AG04450 (cell line): Measurements from ENCODE around the gene SPATA31C2. TPM values are rescaled to one million over a fixed set of nuclear protein-coding genes. Genes with fewer than 3 reads are reported as not detected.
"Not testable (repeated sequence)": the region's sequence is repeated elsewhere in the genome, so short reads cannot be mapped to it uniquely, and the experiment has no call there.

Experiments used
- CTCF ChIA-PET: fragments of 300-600, 350-600 bp; formaldehyde crosslinking; extraction: SDS; loops from one replicate; lab custom pipeline; 2022; ENCODE audit warnings: antibody characterized with exemption, inconsistent platforms; lab: Charles Lee
- POLR2A ChIA-PET: fragments of 350-600 bp; formaldehyde crosslinking; extraction: SDS; loops from one replicate; lab custom pipeline; 2021; ENCODE audit warnings: antibody characterized with exemption, inconsistent platforms; lab: Yijun Ruan, JAX
- DNase-seq: peaks from one replicate; pipeline ENCODE4 v3.0.0-alpha.2; 2011; ENCODE audit warnings: low read depth, low spot score
- H3K27ac ChIP-seq: one replicate; pipeline ENCODE4 v1.5.1; 2012; ENCODE audit warnings: low read depth, low read length, control low read depth
- H3K27me3 ChIP-seq: one replicate; pipeline ENCODE4 v1.6.0; 2012; ENCODE audit warnings: low read length; ENCODE audit not compliant: control insufficient read depth, insufficient read depth
- H3K4me3 ChIP-seq: 2 replicates; pipeline ENCODE4 v1.5.1; 2011; ENCODE audit warnings: mild to moderate bottlenecking, low read depth, low read length, control low read depth
- H3K9me3 ChIP-seq: 2 replicates; pipeline ENCODE4 v1.5.1; 2012; ENCODE audit warnings: low read length; ENCODE audit not compliant: control insufficient read depth, insufficient read depth
- polyA plus RNA-seq: library from polyadenylated mRNA; depleted of rRNA; stranded (reverse); fragments of >200 nt; gene quantifications from 2 replicates; pipeline ENCODE4 v1.2.3, GENCODE V29; 2011
- TF ChIP-seq, protein P1 (sequence below): IDR thresholded peaks from 2 replicates; pipeline ENCODE4 v1.5.1; 2011; ENCODE audit warnings: low read depth, low read length, control low read depth, inconsistent platforms

SPATA31C2 gene
- polyA plus RNA-seq, 1 experiment = not detected

DNA sequence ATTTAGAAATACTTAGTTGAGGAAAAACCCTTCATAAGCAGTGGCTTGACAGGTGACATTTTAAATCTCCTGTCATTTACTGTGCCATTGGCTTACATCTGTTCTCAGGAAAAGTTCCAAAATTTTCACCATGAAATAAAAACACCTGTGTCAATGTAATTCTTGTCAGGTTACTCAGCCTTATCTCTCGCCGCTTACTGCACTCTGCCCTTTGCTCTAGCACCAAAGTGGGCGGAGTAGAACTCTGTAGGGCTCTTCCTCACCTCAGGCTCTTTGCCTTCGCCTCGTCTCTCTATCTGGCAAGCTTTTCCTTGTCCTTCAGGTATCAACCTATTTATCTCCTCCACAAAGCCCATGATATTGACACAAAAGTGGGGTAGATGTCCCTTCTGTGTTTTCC is 20.2 kb downstream of the SPATA31C2 start:
- H3K4me3 ChIP-seq, H3K27me3 ChIP-seq, DNase-seq, CTCF ChIA-PET, POLR2A ChIA-PET, H3K9me3 ChIP-seq, H3K27ac ChIP-seq: not testable (repeated sequence)

DNA sequence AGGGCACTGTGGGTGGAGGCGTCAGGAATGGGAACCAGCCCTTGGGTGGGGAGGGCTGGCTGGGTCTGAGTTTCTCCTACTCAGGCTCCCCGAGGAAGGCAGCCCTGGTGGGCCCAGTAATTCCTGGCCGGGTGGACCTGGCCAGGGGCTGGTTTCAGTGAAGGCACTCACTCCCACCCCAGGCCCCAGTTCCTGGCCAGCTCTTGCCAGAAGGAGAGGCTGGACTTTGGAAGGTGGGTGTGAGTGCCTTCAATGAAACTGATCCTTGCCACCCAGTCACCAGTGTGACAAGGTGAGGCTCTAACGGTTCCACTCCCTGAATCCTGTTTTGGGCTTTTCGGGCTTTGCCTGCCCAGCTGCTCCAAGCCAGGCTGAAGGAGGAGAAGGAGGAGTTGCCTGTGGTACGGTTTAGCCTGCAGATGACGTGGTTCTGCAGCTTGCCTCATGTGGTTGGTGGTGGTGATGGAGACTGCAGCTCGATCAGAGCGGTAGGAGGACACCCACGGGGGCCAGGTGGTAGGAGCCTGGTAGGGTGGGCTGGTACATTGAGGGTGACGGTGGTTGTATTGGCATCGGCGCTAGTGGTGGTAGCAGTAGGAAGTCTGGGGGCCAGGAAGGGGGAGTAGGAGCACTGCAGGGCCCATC is 23.2 kb downstream of the SPATA31C2 start:
- H3K27ac ChIP-seq, POLR2A ChIA-PET, H3K4me3 ChIP-seq, CTCF ChIA-PET, H3K27me3 ChIP-seq, DNase-seq, H3K9me3 ChIP-seq: not testable (repeated sequence)

DNA sequence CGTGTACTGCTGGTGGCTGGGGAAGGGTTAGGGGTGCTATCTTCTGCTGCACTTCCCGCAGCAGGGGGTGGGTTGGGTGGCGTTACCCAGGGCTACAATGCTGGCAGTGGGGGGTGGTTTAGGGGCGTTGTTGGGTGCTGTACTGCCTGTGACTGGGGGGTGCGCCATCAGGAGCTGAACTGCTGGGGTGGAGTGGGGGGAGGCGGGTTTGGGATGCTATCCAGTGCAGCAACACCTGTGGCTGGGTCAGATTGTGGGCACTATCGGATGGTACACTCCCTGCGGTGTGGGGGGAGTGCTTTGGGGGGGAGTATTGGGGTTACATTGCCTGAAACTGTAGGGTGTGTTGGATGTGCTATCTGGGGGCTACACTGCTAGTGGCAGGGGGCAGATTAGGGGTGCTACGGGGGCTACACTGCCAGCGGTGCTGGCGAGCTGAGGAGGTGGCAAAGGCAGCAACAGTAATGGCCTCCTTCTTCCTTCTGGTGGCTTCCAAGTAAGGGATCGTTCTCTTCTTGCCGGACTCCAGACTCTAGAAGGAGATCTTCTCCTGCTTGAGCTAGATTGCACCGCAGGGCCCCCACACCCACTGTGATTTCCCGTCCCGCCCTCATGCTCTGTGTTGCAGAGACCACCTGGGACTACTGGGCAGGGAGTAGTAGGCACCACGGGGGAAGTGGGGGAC is 23.9 kb downstream of the SPATA31C2 start:
- POLR2A ChIA-PET, H3K27ac ChIP-seq, H3K4me3 ChIP-seq, DNase-seq, CTCF ChIA-PET, H3K9me3 ChIP-seq, H3K27me3 ChIP-seq: not testable (repeated sequence)

DNA sequence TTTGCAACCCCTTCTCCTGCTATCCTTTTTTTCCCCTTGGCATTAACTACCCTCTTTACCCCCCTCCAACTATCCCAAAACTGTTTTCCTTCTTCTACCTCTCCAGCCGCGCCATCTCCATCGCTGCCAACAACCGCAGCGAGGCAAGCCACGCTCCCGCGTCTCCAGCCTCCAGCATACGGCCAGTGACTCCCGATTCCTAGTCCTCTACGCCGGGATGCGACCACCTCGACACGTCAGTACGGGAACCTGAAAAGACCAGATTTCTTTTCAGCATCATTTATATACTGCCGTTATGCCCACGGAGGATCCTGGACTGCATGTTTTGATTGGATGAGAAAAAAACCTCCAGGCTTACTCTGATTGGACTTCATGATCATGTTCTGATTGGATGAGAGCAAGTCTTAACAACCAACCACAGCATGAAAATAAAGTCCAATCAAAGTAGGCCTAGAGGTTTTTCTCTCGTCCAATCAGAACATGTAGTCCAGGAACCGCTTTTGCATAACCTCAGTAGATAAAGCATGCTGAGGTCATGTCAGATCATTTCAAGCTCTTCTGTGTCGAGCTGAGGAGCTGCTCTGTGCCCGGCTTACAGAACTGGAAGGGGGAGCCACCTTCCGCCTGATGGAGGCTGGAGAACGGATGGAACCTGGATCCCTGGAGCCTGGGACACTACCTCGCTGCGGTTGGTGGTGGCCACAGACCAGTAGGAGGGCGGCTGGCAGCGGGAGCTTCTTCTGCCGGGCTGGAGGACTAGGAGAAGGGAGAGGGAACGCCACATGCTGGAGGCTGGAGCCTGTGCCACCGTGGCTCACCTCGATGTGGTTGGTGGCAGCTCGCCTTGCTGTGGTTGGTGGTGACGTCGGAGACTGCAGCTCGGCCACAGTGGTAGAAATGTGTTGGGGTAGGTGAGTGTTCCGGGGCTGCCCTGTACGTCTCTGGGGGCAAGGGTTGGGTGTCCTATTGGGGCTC is 24.8 kb downstream of the SPATA31C2 start:
- H3K4me3 ChIP-seq, H3K27ac ChIP-seq, H3K9me3 ChIP-seq, POLR2A ChIA-PET, H3K27me3 ChIP-seq, DNase-seq, CTCF ChIA-PET: not testable (repeated sequence)

DNA sequence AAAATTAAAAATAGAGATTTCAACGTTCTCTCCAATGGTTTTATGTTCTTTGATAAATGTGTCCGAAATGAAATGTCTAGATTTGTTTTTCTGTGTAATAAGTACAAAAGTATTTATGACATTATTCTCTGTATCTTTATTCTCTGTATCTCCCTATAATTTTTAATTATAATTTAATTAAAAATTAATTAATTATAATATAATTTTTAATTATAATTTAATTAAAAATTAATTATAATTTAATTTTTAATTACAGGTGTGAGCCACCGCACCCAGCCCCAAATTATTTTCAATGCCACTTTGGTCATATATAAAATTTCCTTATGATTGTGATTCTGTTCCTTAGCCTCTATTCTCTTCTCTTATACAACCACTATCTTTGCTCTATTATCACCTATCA is 28.2 kb downstream of the SPATA31C2 start:
- no peak for DNase-seq
- Histone ChIP-seq H3K27me3 (no peaks in the 10 kb centered on the region), H3K9me3 (peaks cover 3% of the 10 kb centered on the region; the same call in 1 of the 2 replicates), H3K4me3 (no peak overlapping the region), H3K27ac (no peak overlapping the region)
- TF ChIP-seq, protein P1, sequence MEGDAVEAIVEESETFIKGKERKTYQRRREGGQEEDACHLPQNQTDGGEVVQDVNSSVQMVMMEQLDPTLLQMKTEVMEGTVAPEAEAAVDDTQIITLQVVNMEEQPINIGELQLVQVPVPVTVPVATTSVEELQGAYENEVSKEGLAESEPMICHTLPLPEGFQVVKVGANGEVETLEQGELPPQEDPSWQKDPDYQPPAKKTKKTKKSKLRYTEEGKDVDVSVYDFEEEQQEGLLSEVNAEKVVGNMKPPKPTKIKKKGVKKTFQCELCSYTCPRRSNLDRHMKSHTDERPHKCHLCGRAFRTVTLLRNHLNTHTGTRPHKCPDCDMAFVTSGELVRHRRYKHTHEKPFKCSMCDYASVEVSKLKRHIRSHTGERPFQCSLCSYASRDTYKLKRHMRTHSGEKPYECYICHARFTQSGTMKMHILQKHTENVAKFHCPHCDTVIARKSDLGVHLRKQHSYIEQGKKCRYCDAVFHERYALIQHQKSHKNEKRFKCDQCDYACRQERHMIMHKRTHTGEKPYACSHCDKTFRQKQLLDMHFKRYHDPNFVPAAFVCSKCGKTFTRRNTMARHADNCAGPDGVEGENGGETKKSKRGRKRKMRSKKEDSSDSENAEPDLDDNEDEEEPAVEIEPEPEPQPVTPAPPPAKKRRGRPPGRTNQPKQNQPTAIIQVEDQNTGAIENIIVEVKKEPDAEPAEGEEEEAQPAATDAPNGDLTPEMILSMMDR = no peak
- CTCF ChIA-PET = no interaction called here
- POLR2A ChIA-PET = no interaction called here

DNA sequence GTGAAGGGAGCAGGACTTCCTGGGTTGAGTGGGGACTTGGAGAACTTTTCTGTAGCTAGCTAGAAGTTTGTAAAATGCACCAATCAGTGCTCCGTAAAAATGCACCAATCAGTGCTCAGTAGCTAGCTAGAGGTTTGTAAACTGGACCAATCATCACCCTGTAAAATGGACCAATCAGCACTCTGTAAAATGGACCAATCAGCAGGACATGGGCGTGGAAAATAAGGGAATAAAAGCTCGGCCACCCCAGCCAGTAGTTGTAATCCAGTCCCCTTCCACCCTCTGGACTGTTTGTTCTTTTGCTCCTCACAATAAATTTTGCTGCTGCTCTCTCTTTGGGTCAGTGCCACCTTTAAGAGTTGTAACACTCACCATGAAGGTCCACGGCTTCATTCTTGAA is 29.5 kb downstream of the SPATA31C2 start:
- Histone ChIP-seq H3K27ac (no peak overlapping the region), H3K4me3 (no peak overlapping the region), H3K9me3 (peaks cover 2% of the 10 kb centered on the region; the same call in 1 of the 2 replicates), H3K27me3 (no peaks in the 10 kb centered on the region)
- no peak for DNase-seq
- ChIA-PET CTCF (no interaction called here), POLR2A (no interaction called here)
- TF ChIP-seq, protein P1 = no peak
